SU-DHL-6 (cell line): ENCODE measurements around the gene TBL3.
A peak's percentile ranks its signal among the peaks of the same experiment; 100 is the strongest.

Experiments used
- EZH2phosphoT487 ChIP-seq: fragments of 200-600 bp; sonication (generic), shearing (Covaris generic); conservative IDR thresholded peaks from 2 replicates; pipeline ENCODE4 v1.6.1; 2018; ENCODE audit warnings: mild to moderate bottlenecking, antibody characterized with exemption, low read length, moderate library complexity, mixed read lengths
- TF ChIP-seq, protein P1 (sequence below): fragments of 200-600 bp; sonication (generic); IDR thresholded peaks from one replicate; pipeline ENCODE4 v1.5.1; 2017; ENCODE audit warnings: antibody characterized with exemption, mild to moderate bottlenecking, low read length, moderate library complexity; ENCODE audit not compliant: insufficient read depth, poor library complexity, severe bottlenecking

- TF ChIP-seq, protein P1, sequence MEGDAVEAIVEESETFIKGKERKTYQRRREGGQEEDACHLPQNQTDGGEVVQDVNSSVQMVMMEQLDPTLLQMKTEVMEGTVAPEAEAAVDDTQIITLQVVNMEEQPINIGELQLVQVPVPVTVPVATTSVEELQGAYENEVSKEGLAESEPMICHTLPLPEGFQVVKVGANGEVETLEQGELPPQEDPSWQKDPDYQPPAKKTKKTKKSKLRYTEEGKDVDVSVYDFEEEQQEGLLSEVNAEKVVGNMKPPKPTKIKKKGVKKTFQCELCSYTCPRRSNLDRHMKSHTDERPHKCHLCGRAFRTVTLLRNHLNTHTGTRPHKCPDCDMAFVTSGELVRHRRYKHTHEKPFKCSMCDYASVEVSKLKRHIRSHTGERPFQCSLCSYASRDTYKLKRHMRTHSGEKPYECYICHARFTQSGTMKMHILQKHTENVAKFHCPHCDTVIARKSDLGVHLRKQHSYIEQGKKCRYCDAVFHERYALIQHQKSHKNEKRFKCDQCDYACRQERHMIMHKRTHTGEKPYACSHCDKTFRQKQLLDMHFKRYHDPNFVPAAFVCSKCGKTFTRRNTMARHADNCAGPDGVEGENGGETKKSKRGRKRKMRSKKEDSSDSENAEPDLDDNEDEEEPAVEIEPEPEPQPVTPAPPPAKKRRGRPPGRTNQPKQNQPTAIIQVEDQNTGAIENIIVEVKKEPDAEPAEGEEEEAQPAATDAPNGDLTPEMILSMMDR, result peak; percentile 10
- no peak for TF ChIP-seq EZH2phosphoT487
Measured at GRCh38 chr16:1946495-1947368, 25.1 kb upstream of the TBL3 start.
